Breast epithelium (tissue), 3 donors: ENCODE results near the gene MATN3.

ENCODE experiments used
- CTCF ChIP-seq, 3 donors: fragments of 450-650 bp; IDR thresholded peaks; one replicate each; pipeline ENCODE4 v1.5.1; 2016 to 2017; ENCODE audit warnings: antibody characterized with exemption in 3 of 3, mild to moderate bottlenecking in 3 of 3, moderate library complexity in 3 of 3
- POLR2A ChIP-seq: fragments of 450-650 bp; IDR thresholded peaks from one replicate; pipeline ENCODE4 v1.6.1; 2016; ENCODE audit warnings: antibody characterized with exemption, mild to moderate bottlenecking, moderate library complexity
- POLR2AphosphoS5 ChIP-seq, 3 donors: sonication (generic); formaldehyde crosslinking; IDR thresholded peaks; one replicate each; pipeline ENCODE4 v1.6.1; 2017; ENCODE audit warnings: antibody characterized with exemption in 3 of 3

- TF ChIP-seq POLR2A (no peak), CTCF (IDR thresholded peaks at IDR 0.05) (no peak), POLR2AphosphoS5 (IDR thresholded peaks at IDR 0.05) (no peak)
Observed at GRCh38 chr2:19989342-19989666, 23.2 kb downstream of the MATN3 start.
